Measurements from ENCODE around the gene HPCAL1.

DNA sequence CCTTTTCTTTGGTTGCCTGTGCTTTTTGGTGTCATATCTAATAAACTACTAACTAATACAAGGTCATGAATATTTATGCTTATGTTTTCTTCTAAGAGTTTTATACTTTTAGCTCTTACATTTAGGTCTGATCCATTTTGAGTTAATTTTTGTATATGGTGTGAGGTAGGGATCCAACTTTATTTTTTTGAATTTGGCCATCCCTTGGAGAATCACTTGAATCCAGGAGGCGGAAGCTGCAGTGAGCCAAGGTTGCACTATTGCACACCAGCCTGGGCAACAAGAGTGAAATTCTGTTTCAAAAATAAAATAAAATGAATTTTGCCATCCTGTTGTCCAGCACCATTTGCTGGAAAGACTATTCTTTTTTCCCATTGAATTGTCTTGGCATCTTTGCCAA lies 8.6 kb upstream of the HPCAL1 start:
- no peak for TF ChIP-seq POLR2A (IDR thresholded peaks at IDR 0.05)
- no peak for TF ChIP-seq CTCF (IDR thresholded peaks at IDR 0.05)

All from testis (tissue), 2 donors.